HG03342 (cell line): ENCODE measurements around the gene IQCH.
A peak's percentile ranks its signal among the peaks of the same experiment; 100 is the strongest.

Experiments
- ATAC-seq: cut with Tn5 transposase; IDR thresholded peaks from one replicate; pipeline ENCODE4 v1.9.1; 2021; ENCODE audit warnings: mild to moderate bottlenecking, moderate library complexity; ENCODE audit not compliant: unreplicated experiment

IQCH gene

GRCh38 chr15:67254238-67255175 lies at the start of gene IQCH, which contains the start of gene AAGAB:
Gene IQCH, plus strand, starts transcription at chr15:67254786. Its CDS starts 111 bp downstream, at chr15:67254897.
Gene AAGAB, minus strand, starts transcription at chr15:67254661. Its CDS starts 30 bp downstream, at chr15:67254631.
- peak; percentile 89 for ATAC-seq

GRCh38 chr15:67207555-67208207 lies 46.9 kb upstream of the IQCH start:
- ATAC-seq, result no peak

DNA sequence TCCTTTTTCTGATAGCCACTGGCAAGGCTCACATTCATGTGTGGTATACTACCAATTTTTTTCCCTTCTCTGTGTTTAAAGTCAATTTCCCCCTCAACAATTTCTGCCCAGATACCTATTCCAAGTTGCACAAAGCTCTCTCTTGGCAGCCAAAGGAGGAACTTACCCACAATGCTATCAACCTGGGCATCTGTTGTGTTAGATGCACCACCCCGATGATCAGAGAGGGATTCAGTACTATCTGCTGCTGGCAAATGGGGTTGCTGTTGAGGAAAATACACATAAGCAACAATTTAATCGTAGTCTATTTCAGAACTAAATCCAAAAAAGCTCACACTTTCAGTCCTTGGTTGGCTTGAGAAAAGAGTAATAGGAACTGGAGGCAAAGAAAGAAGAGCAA lies 46.2 kb upstream of the IQCH start:
- ATAC-seq, result no peak

DNA sequence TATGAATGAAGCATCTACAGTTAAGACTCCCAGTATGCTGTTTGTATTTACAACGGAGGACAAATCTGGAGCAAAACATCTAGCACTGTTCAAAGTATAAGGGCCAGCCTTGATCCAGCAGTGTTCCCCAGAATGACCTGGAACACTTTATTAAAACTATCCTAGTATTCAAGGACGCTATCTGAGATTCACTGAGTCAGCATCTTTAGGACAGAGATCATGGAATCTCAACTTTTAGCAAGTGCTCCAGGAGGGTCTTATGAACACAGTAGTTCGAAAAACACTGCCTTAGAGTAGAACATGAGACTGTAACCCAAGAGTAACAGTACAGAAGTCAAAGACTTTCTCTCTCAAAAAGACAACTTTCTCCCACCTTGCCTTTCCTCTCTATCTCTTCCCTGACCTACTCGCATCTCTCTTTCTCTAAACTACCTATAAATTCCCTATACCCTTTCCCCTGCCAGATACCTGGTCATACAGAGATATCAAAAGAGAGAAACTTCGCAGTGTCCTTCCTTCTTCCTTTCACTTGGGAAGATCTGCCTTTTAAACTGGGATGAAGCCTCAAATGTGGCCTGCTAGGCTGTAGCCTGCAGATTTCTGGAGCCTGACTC lies 43.9 kb upstream of the IQCH start:
- no peak for ATAC-seq

DNA sequence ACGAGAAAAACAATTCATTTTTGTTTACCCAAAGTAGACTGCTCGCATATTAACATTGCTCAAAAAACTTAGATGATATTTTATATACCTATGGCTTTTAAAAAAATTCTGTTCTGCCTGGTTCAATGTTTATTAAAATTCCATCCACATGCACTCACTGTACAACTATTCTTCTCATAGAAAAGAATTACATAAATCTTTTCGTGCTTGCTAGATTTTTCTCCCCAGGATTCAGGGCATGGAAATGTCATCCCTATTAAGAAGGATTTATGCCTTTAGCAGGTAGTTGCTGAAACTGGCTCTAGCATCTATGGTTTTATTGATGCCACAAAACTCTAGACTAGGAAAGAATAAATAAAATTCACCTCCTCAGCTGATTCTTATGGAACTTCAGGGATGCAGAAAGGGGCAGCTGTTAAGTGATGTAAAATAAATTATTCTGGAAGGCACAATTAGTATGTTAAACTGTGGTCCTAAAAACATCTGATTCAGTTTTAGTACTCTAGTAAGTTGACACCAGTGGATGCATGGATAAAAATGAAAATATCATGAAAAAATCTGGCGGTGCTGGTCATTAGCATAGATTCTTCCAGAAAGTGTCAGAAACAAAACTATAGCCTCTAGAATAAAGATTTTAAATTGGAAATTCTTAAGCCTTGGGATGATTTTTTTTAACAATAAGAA lies 41.8 kb upstream of the IQCH start:
- no peak for ATAC-seq

GRCh38 chr15:67215102-67215501 lies 39.5 kb upstream of the IQCH start:
- no peak for ATAC-seq

GRCh38 chr15:67216859-67217258 lies 37.7 kb upstream of the IQCH start:
- no peak for ATAC-seq

DNA sequence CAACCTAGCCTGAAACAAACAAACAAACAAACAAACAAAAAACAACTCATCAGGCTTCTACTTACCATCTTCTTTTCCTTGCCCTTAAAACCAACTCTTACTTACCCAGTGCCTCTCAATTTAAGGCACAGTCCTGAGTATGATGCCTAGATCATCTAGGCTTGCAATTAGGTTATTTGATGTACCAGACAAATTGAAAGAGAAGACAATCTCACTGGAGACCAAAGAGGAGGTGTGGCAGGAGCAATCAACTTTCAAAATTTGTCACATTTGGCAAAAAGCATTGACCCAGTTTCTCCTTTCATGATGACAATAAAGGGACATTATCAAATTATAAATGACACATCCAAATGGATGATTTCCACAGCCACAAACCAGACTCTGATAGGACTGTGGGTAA lies 36.2 kb upstream of the IQCH start:
- ATAC-seq, result no peak

DNA sequence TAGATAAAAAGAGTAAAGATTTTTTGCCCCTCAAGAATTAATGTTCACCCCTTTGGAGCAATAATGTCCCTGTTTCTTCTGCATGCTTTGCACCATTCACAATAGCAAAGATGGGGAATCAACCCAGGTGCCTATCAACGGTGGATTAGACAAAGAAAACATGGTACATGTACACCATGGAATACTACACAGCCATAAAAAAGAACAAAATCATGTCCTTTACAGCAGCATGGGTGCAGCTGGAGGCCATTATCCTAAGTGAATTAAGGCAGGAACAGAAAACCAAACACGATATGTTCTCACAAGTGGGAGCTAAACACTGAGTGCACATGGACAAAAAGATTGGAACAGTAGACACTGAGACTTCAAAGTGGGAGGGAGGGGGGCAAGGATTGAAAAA lies 35.3 kb upstream of the IQCH start:
- no peak for ATAC-seq

DNA sequence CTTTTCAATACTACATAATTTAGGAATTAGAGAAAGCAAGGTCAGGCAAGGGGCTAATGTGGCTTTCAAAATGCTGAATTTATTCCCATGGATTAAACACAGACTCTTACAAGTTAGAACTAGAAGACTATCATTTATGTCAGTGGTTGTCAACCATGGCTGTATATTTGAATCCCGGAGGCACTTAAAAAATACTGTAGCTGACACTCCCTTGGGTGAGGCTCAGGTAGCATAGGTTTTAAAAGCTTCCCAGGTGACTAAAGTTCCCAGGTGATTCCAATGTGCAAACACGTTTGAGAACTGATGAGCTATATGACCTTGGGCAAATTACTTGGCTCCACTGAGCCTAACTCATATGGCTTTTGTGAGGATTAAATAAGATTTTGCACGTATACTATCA lies 29.7 kb upstream of the IQCH start:
- no peak for ATAC-seq

- no peak for ATAC-seq
These were observed 29.2 kb upstream of the IQCH start for GRCh38 chr15:67225336-67225735.

- no peak for ATAC-seq
These were observed 27.2 kb upstream of the IQCH start for GRCh38 chr15:67227431-67227830.

DNA sequence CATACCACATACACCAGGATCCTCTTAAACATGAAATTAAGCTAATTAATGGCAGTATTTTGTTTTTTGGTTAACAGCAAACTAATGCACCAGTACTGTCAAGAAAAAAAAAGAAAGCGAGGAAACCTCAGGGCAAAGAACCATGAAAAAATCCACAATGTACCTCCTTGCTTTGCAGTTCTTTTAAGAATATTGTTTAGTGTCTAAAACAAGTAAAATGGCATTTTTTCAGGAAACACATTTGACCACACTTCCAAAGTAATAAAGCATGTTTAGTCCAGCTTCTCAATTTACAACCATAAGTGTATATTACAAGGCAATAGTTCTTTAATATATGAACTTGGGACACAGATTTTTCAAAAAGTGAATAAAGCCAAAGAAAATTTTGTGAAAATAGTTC lies 26.7 kb upstream of the IQCH start:
- ATAC-seq, result no peak

- ATAC-seq, result no peak
These were observed 26.3 kb upstream of the IQCH start for GRCh38 chr15:67228286-67228685.

DNA sequence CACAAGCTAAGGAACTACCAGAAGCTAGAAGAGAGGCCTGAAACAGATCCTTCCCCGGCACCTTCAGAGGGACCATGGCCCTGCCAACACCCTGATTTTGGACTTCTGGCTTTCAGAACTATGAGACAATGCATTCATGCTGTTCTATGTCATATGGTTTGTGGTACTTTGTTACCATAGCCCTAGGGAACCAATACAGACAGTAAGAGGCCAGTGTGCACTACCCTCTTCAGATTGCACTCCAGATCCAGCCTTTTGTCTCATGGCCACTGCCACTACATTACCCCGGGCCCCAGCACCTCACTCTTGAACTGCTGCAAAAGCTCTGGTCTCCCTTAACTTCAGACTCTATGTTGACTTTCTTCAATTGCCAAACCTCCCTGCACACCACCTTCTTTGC lies 24.1 kb upstream of the IQCH start:
- ATAC-seq, result no peak

- ATAC-seq, result no peak
These were observed 22.0 kb upstream of the IQCH start for GRCh38 chr15:67232591-67232990.

DNA sequence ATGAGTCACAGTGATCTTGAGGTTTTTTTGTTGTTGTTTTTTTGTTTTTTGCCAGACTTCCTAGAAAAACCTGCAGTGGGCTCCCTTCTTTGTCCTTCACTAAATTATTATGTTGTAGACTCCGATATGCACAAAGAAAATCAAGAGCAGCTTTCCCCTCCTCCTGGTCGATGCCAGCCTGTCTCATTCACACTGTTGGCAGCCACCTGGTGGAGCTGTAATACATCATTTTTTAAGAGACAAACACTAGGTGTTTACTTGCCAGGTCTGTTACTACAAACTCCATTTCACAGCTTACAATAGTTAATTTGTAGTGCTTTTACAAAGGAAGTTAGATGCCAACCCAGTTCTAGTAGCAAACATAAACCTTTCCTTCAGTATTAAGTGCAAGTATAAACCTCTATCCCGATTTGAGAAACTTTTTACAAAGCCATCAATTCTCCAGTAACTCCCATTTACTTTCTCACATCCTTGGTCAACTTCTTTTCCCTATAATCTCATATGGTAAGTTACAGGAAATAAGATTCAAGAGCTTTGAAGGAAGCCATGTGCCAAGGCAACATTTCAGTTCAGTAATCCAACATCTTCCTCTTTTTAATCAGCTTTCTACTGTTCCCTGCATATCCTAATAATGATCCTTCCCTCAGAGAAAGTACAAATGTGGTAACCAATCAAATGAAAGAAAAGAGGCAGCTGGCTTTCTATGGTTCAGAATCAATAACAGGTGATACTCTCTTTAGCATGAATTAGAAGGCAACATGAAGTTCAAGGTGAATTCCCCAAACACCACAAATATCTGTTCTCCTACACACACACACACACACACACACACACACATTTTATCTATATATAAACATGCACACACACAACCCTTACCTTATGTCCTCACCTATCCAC lies 14.1 kb upstream of the IQCH start:
- peak; percentile 7 for ATAC-seq

GRCh38 chr15:67241132-67241855 lies 13.3 kb upstream of the IQCH start:
- ATAC-seq, result peak; percentile 84

DNA sequence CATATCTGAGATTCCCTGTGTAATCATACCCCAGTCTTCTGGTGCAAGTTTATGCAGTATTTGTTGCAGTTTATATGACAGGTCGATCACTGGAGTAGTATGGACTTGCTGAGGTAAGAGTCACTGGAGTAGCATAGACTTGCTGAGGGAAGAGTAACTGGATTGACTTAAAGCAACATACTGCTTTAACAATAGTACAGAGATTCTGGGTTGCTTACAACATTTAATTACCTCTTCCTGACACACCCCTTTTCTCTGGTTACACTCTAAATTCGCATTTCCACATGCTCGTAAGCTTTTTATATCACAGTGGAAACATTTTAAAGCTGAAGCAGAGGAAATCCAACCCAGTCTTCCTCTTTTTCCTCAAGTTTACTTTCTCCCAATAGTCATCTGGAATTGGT lies 11.9 kb upstream of the IQCH start:
- ATAC-seq, result no peak
